C4-2B (cell line): ENCODE measurements around the gene CHD3.

Experiments used
- H3K27ac ChIP-seq: fragments of 450-650 bp; 2 replicates; pipeline ENCODE4 v1.5.1; 2017
- ZFX ChIP-seq: fragments of 450-650 bp; IDR thresholded peaks from 2 replicates; pipeline ENCODE4 v1.6.1; 2017
- TF ChIP-seq, protein P1 (sequence below): fragments of 450-650 bp; conservative IDR thresholded peaks from 2 replicates; pipeline ENCODE4 v1.5.1; 2017; ENCODE audit warnings: mild to moderate bottlenecking

The CHD3 gene

GRCh38 chr17:7911116-7911515 is 22.5 kb downstream of the CHD3 start:
- no peak overlapping the region for H3K27ac ChIP-seq
- no peak for TF ChIP-seq ZFX
- TF ChIP-seq, protein P1, sequence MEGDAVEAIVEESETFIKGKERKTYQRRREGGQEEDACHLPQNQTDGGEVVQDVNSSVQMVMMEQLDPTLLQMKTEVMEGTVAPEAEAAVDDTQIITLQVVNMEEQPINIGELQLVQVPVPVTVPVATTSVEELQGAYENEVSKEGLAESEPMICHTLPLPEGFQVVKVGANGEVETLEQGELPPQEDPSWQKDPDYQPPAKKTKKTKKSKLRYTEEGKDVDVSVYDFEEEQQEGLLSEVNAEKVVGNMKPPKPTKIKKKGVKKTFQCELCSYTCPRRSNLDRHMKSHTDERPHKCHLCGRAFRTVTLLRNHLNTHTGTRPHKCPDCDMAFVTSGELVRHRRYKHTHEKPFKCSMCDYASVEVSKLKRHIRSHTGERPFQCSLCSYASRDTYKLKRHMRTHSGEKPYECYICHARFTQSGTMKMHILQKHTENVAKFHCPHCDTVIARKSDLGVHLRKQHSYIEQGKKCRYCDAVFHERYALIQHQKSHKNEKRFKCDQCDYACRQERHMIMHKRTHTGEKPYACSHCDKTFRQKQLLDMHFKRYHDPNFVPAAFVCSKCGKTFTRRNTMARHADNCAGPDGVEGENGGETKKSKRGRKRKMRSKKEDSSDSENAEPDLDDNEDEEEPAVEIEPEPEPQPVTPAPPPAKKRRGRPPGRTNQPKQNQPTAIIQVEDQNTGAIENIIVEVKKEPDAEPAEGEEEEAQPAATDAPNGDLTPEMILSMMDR: no peak

DNA sequence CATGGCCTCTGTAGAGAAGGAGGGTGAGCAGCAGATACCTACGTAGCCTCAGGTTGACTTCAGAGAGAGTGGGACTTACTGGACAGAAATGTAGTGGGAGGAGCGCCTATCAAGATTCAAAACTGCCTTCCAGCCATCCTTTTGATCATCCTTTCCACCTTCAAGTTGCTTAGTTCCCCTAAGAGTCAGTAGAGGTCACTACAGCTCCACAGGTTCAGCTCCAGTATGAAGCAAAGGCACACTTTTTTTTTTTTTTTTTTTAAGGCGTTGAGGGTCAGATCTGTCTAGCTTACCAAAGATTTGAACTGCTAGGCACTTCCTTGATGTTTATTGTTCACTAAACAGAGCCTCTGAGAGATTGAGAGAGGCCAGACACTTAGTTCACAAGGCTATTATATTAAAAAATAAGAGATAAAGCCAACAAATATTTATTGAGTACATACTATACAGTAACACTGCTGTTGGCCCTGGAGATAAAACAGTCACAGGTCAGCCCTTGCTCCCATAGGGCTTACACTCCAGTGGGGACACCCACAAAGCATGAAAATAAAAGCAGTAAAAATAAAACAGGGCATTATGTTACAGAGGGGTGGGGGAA is 24.4 kb downstream of the CHD3 start:
- H3K27ac ChIP-seq: no peak overlapping the region
- TF ChIP-seq, protein P1: peak; percentile 87
- no peak for TF ChIP-seq ZFX

DNA sequence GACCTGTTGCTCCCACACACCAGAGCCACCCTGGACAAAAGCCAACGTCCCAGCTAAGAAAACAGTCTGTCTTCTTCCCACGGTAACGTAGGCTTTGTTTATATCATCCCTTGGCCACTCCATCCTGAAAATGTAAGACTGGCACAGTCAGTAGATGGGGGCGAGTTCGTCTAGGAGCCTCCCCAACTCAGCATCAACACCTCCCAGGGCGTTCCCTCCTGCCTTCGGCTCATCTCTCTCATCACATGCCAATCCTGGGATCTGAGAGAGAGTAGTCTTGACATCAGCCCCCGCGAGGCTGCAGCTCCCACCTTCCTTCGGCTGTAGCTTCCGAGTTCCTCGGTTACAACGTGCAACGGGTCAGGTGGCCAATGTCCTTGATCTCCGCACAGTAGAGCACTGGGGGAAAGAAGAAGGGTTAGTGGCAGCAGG is 26.6 kb downstream of the CHD3 start:
- no peak for TF ChIP-seq ZFX
- TF ChIP-seq, protein P1: no peak
- peak overlapping the region; percentile 88 for H3K27ac ChIP-seq

- TF ChIP-seq, protein P1: no peak
- no peak for TF ChIP-seq ZFX
- H3K27ac ChIP-seq: peak within 1 kb of the TSS; percentile 88
Observed at GRCh38 chr17:7915611-7916384, 27.2 kb downstream of the CHD3 start, which contains the start of gene RNF227. Gene RNF227 (minus strand): TSS chr17:7916289. CDS start chr17:7916195, 94 bp downstream.

DNA sequence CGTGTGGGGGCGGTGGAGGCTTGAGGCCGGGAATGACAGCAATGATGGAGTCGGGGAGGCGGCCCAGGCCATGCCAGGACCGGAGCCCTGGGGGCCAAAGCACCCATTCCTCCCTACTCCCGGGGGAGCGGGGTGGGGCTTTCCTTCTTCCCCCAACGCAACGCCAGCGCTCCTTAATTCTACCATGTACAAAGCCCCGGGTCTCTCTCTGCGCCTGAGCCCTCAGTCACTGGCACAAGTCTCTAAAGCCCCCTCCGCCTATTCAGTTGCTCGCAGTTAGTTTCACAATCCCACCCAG is 27.7 kb downstream of the CHD3 start:
- no peak for TF ChIP-seq ZFX
- TF ChIP-seq, protein P1: no peak
- peak overlapping the region; percentile 88 for H3K27ac ChIP-seq

GRCh38 chr17:7916808-7917207 is 28.2 kb downstream of the CHD3 start:
- TF ChIP-seq, protein P1: no peak
- TF ChIP-seq ZFX: no peak
- peak overlapping the region; percentile 88 for H3K27ac ChIP-seq

DNA sequence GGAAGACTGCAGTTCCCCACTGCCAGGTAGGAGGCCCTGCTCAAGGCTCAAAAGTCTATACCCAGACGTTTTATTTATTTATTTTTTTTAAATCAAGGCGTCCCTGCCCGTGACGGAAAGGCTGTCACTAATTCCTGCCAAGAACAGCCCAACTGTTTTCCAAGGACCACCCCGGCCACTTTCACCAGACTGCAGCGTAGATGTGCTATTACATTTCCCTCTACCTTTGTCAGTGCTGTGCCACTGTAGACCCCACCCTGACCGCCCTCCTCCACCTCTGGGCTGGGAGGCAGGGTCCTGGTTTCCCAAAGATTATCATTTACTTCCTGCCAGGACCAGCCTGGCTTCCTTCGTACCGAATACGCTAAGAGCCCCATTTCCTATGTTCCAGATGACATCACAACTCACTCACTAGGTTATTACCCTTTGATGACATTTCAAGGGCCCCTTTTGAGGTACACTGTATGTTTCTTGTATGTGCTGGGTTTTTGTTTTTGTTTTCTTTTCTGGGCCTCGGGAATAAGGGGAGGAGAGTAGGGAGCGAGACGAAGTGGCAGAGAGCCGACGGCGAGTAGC is 33.8 kb downstream of the CHD3 start:
- H3K27ac ChIP-seq: no peak overlapping the region
- TF ChIP-seq, protein P1: no peak
- no peak for TF ChIP-seq ZFX
